RWPE1 (cell line): ENCODE data around the gene ANP32B.
A peak's percentile ranks its signal among the peaks of the same experiment; 100 is the strongest.

Source experiments
- CTCF ChIA-PET: fragments of 350-600 bp; sonication (Branson Sonifier 250); formaldehyde crosslinking; extraction: SDS; loops from one replicate; lab custom pipeline; 2021; lab: Yijun Ruan, JAX
- POLR2A ChIA-PET: fragments of 400-600 bp; formaldehyde crosslinking; extraction: SDS; loops from one replicate; lab custom pipeline; 2020; ENCODE audit warnings: antibody characterized with exemption; ENCODE audit not compliant: low non-redundant PET; lab: Yijun Ruan, JAX
- DNase-seq: peaks from one replicate; pipeline ENCODE4 v3.0.0; 2012; ENCODE audit warnings: low spot score
- H3K27ac ChIP-seq: fragments of 450-650 bp; 2 replicates; pipeline ENCODE4 v1.5.1; 2017
- TF ChIP-seq, protein P1 (sequence below): fragments of 450-650 bp; conservative IDR thresholded peaks from 2 replicates; pipeline ENCODE4 v1.5.1; 2017; ENCODE audit warnings: low read depth, mild to moderate bottlenecking

The ANP32B gene

DNA sequence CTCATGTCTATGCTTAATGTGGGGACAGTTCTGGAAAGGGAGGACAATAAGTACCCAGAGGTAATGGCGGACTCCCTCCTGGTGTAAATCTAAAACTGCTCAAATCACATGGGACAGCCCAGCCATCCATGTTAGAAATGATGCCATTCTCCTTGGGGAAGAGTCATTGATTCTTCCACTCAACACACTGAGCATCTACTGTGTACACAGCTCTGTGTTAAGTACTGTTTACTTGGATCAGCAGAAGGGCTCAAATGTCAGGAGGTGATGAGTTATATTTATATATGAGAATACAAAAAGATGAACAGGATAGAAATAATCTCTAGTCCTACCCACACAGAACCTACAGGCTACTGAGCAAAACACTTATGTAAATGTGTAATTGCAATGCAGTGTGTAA is 41.6 kb downstream of the ANP32B start:
- CTCF ChIA-PET, result no interaction called here
- TF ChIP-seq, protein P1, sequence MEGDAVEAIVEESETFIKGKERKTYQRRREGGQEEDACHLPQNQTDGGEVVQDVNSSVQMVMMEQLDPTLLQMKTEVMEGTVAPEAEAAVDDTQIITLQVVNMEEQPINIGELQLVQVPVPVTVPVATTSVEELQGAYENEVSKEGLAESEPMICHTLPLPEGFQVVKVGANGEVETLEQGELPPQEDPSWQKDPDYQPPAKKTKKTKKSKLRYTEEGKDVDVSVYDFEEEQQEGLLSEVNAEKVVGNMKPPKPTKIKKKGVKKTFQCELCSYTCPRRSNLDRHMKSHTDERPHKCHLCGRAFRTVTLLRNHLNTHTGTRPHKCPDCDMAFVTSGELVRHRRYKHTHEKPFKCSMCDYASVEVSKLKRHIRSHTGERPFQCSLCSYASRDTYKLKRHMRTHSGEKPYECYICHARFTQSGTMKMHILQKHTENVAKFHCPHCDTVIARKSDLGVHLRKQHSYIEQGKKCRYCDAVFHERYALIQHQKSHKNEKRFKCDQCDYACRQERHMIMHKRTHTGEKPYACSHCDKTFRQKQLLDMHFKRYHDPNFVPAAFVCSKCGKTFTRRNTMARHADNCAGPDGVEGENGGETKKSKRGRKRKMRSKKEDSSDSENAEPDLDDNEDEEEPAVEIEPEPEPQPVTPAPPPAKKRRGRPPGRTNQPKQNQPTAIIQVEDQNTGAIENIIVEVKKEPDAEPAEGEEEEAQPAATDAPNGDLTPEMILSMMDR, result no peak

DNA sequence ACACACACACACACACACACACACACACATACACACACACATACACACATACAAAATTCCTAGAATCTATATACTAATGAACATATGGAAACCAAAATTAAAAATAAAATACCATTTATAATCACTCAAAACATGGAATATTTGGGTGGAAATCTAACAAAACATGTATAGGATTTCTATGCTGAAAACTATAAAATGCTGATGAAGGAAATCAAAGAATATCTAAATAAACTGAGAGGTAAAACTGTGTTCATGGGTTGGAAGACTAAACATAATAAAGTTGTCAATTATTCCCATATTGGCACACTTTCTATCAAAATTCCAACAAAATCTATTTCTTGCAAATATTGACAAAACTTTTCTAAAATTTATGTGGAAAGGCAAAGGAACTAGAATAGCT is 48.0 kb downstream of the ANP32B start:
- POLR2A ChIA-PET, result no interaction called here
- TF ChIP-seq, protein P1, result no peak
- no peak for DNase-seq
- no peak overlapping the region for H3K27ac ChIP-seq
- CTCF ChIA-PET, result no interaction called here

More for the DNA sequence above, 41.6 kb downstream of the ANP32B start:
- no peak overlapping the region for H3K27ac ChIP-seq
- POLR2A ChIA-PET, result no interaction called here
- DNase-seq, result no peak

DNA sequence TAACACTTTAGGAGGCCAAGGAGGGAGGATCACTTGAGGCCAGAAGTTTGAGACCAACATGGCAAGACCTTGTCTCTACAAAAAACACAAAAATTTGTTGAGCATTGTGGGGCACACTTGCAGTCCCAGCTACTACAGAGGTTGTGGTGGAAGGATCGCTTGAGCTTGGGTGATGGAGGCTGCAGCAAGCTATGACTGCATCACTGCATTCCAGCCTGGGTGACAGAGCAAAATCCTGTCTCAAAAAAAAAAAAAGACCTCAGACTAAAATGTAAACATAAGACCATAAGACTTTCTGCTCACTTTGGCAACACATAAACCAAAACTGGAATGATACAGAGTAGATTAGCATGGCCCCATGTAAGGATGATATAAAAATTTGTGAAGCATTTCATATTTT is 48.8 kb downstream of the ANP32B start:
- H3K27ac ChIP-seq, result no peak overlapping the region
- TF ChIP-seq, protein P1, result no peak
- no peak for DNase-seq
- ChIA-PET POLR2A (interaction anchor here (1.6 kb wide), 1 partner anchor 25 kb away, joined by 3 read pairs; the partner anchor contains the start of gene NANS), CTCF (interaction anchor here (0.9 kb wide), 1 partner anchor 48 kb away, joined by 3 read pairs; no protein-coding TSS in a partner anchor)

DNA sequence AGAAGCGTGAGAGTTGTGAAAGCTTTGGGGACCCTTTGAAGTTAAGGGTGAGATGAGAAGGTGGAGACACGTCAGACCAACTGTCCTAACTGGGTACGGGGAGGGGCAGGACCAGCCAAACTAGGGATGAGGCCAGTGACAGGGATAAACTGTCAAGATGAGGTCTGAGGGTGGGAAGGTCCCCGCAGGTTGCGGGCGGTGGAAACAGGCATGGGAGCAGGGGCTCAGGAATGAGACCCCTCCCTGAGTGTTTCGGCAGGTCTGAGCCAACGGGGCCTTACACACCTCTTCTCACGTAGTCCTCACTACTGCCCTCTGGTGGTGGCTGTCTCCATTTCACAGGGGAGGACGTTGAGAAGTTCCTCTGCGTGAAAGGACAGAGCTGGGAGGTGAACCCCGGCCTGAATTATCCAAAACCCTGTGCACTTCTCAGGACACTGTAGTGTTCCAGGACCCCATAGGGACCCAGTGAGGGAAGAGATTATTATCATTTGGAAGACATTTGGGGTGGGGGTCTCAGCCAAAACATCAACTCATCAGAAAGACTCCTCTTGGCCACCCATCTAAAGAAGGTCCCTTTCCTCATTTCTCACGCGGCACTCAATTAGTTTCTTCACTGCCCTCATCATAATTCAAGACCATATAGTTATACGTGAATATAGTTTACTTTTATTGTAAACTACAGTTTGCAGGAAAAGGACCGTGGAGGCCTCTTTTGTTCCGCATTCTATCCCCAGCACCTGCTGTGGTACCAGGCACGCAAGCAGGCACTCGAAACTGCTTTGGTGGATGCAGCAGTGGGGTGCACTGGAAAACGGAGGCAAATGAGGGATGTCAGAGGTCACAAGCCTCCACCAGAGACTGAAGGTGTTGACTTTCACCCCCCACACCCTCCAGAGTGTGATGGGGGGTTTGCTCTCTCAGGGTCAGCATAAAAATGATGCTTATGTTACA is 51.7 kb downstream of the ANP32B start:
- POLR2A ChIA-PET, result no interaction called here
- TF ChIP-seq, protein P1, result peak; percentile 81
- H3K27ac ChIP-seq, result 0 out of 2 replicates have a peak overlapping the region, but pooled peaks have one; percentile 0
- peak; percentile 73 for DNase-seq
- CTCF ChIA-PET, result interaction anchor here (0.5 to 1.4 kb wide), 13 partner anchors 9 to 269 kb away, joined by 3 to 10 read pairs (median 3); partner anchors contain the start of genes NANS and TRMO

DNA sequence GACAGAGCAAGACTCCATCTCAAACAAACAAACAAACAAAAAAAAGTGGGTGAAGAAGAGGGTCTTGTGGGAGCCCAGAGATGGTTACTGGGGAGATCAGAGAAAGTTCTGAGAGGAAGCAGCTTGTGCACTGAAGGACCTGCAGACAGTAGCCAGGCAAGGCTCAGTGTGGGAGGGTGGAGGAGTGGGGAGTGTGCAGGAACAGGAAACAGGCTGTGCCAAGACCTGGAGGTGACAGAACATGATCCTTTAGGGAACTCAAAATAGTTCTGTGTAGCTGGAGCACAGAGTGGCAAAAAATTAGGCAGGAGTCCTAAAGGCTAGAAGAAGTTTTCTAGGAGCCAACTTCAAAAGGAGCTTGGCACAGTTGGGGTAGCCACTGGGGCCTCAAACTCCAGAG is 54.2 kb downstream of the ANP32B start:
- no peak for DNase-seq
- no peak overlapping the region for H3K27ac ChIP-seq
- TF ChIP-seq, protein P1, result no peak
- ChIA-PET POLR2A (no interaction called here), CTCF (interaction anchor here (0.7 kb wide), 1 partner anchor 51 kb away, joined by 4 read pairs; no protein-coding TSS in a partner anchor)

DNA sequence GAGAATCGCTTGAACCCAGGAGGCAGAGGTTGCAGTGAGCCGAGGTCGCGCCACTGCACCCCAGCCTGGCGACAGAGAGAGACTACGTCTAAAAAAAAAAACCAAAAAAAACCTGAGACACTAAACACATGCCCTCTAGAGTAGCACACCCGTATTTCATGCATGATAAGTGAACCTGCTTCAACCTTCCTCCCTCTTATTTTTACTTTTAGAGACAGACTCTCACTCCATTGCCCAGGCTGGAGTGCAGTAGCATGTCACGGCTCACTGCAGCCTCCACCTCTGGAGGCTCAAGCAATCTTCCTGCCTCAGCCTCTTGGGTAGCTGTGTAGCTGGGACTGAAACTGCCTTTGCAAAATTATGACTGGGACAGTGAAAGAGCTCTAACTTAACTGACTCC is 55.8 kb downstream of the ANP32B start:
- TF ChIP-seq, protein P1, result no peak
- ChIA-PET CTCF (interaction anchor here (0.6 kb wide), 1 partner anchor 14 kb away, joined by 3 read pairs; no protein-coding TSS in a partner anchor), POLR2A (no interaction called here)
- H3K27ac ChIP-seq, result no peak overlapping the region
- DNase-seq, result no peak
